ENCODE measurements around the gene CA12.
A peak's percentile ranks its signal among the peaks of the same experiment; 100 is the strongest.

Gene CA12

GRCh38 chr15:63374686-63375520 lies 6.7 kb downstream of the CA12 start:
- DNase-seq (ENCODE audit: low spot score): no peak

GRCh38 chr15:63373866-63374548 lies 7.6 kb downstream of the CA12 start:
- no peak for DNase-seq (ENCODE audit: low spot score)

DNA sequence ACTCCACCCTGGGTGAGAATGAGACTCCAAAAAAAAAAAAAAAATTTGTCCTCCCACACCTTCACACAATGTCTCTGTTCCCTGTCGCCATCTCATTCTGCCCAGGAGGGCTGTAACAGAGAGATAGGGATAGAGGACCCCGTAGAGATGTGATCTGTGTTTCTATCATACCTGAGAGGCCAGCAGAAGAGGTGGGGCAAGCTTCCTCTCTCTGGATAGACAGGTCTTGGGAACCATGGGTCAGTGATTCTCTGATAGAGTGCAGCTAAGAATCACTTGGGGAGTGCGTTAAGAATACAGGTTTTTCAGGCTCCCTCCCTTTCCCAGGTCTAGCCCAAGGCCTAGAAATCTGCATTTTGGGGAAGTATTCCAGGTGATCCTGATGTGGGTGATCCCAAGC lies 8.3 kb downstream of the CA12 start:
- no peak for DNase-seq (ENCODE audit: low spot score)

- DNase-seq (ENCODE audit: low spot score): no peak
Measured at GRCh38 chr15:63372753-63373152, 8.9 kb downstream of the CA12 start.

DNA sequence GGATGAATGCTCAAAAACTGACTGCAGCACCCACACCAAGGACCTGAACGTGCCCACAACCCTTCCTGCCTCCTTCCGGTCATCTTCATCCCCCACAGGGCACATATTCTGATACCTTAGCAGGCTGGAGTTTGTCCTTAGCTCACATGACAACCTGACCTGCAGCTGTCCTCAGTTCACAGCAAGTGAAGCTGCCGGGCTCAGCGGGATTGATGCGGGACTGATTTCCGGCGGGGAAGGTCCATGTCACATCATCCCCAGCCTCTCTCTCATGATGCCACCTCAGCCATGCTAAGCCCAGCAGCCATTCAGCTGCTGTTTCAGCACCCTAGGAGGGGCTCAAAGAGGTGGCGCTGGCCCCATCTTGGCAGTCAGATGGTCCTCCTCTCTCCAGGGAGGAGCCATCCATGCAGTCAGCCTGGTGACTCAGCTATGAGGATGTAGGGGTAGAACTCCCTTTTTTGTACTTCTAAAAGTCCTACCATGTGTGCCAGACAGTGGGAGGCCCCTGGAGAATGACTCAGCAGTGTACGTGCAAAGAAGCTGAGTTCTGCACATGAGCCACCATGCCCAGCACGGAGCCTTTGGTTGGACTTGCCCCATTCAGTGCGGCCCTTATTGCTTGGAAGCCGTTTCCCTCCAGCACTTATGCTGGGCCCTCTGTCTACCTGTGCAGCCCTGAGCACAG lies 9.5 kb downstream of the CA12 start:
- peak; percentile 72 for DNase-seq (ENCODE audit: low spot score)

- DNase-seq (ENCODE audit: low spot score): no peak
Measured at GRCh38 chr15:63371297-63371918, 10.2 kb downstream of the CA12 start.

DNA sequence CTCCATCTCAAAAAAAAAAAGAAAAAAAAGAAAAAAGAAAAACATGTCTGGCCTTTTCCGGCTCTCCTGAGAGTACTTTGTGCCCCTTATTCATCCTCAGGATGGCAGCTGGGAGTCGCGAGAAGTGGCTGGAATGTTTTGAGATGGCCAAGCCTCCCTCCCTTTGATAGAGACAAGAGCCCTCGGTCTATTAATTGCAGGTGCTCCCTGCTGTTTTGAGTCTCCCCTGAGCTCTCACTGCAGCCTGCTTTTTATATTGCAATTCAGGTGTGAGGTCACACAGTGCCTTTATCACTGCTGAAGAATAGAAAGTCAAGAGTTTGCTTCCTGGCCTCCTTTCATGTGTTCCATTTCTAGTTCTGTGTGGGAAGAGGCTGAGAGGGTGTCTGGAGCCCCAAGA lies 10.9 kb downstream of the CA12 start:
- DNase-seq (ENCODE audit: low spot score): no peak

GRCh38 chr15:63369781-63370180 lies 11.9 kb downstream of the CA12 start:
- DNase-seq (ENCODE audit: low spot score): no peak

GRCh38 chr15:63369296-63369695 lies 12.3 kb downstream of the CA12 start:
- no peak for DNase-seq (ENCODE audit: low spot score)

- no peak for DNase-seq (ENCODE audit: low spot score)
Measured at GRCh38 chr15:63368503-63368902, 13.1 kb downstream of the CA12 start.

DNA sequence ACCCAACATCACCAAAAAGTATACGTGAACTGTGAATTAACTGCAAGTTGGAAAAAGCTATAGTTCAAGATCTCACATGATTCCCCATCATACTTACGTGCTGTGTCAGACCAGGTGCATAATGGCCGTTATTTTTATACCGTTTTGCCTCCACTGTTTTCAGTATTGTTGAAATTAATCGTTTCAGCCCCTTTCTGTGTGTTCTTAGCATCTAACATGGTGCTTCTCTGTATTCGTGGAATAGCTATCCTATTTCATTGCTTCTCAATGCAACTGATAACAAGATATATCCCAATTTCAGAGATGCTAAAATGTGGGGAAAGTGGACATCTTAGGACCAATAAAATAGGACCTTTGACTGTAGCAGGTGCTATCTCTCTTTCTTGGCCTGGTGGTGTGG lies 13.7 kb downstream of the CA12 start:
- no peak for DNase-seq (ENCODE audit: low spot score)

DNA sequence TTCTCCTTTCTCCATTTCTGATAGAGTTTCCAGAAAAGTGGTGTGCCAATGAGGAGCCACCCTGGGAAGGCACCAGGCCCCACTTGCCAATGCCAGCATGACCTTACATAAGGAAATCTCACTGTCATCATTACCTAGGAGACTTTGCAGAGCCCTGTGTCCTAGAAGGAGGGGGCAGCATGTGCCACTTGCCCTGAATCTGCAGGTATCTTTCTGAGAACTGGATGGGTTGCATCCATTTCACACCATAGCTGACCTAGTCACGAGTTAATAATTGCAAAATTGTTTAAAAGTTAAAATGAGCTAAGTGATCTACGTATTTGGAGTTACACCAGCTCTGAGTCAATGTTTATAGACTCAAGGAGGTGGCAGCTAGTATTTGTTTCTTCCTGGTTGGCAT lies 14.3 kb downstream of the CA12 start:
- no peak for DNase-seq (ENCODE audit: low spot score)

- no peak for DNase-seq (ENCODE audit: low spot score)
Measured at GRCh38 chr15:63366451-63366850, 15.2 kb downstream of the CA12 start.

- no peak for DNase-seq (ENCODE audit: low spot score)
Measured at GRCh38 chr15:63365273-63365680, 16.4 kb downstream of the CA12 start.

- DNase-seq (ENCODE audit: low spot score): no peak
Measured at GRCh38 chr15:63364399-63365272, 17.0 kb downstream of the CA12 start.

DNA sequence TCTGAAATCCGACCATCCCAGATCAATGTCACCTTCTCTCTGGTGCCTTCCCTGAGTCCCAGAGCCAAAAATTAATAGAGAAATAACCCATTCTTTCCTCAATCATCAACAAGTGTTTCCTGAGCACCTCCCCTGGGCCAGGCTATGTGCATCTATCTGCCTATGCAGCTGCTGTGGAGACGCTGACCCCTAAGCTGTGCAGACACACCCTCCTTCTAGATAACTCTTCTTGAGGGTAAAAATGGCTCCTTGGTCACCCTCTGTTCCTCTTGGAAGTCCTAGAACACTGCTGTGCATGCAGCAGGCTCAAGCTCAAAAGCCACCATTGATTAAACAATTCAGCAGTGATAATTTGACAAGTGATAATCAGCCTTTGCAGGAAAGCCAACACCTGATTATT lies 18.4 kb downstream of the CA12 start:
- DNase-seq (ENCODE audit: low spot score): no peak

- no peak for DNase-seq (ENCODE audit: low spot score)
Measured at GRCh38 chr15:63362885-63363284, 18.8 kb downstream of the CA12 start.

- no peak for DNase-seq (ENCODE audit: low spot score)
Measured at GRCh38 chr15:63362196-63362595, 19.4 kb downstream of the CA12 start.

- no peak for DNase-seq (ENCODE audit: low spot score)
Measured at GRCh38 chr15:63360170-63360569, 21.5 kb downstream of the CA12 start.

DNA sequence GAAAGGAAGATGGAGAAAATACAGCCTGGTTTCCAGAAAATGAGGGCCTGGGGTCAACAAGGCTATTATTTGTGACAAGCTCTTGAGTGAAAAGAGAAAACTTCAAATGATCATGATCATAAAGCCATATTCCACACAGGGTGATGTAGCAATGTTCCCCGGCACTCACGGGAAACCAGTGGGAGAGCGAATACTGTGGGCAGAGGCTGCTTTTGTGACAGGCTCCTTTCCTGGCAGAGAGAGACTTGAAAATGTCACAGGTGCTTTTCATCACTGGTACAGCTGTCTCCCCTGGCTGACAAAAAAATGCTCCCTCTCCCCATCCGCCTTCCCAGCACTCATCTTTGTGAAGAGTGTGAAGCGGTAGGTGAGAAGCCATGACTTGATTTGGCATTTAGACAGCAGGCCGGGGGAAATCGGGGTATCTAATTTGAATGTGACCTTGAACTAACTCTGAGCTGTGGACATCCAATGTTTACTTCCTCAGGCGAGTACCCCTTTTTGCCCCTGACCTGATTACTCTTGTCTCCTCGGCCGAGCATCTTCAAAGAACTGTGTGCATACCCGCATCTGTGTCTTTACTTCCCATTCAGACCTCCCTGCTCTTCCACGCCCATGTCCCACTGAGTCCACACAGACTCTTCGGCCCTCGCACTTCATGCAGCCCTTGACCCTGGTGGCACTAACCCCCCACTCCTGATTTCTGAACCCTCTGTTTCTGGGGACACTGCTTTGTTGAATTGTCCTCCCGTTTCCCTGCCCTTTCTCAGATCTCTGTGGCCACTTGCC lies 23.2 kb downstream of the CA12 start:
- DNase-seq (ENCODE audit: low spot score): peak; percentile 82

GRCh38 chr15:63357731-63358130 lies 23.9 kb downstream of the CA12 start:
- DNase-seq (ENCODE audit: low spot score): no peak

Measured in putamen (tissue), 1 donor.